Glutamatergic neuron (in vitro differentiated cells): Measurements from ENCODE around the gene C1orf216. TPM values are rescaled to one million over a fixed set of nuclear protein-coding genes. Genes with fewer than 3 reads are reported as not detected.
"Not testable (repeated sequence)": the region's sequence is repeated elsewhere in the genome, so short reads cannot be mapped to it uniquely, and the experiment has no call there.

ENCODE experiments used
- DNase-seq: peaks from one replicate; pipeline ENCODE4 v3.0.0; 2022
- H3K27ac Mint-ChIP-seq: one replicate; pipeline ENCODE4 v1.8.0; 2020; ENCODE audit warnings: mild to moderate bottlenecking, mixed read lengths, inconsistent platforms; ENCODE audit not compliant: unreplicated experiment
- H3K27me3 Mint-ChIP-seq: one replicate; pipeline ENCODE4 v1.8.0; 2020; ENCODE audit warnings: mild to moderate bottlenecking, moderate library complexity, mixed read lengths, inconsistent platforms; ENCODE audit not compliant: unreplicated experiment
- H3K36me3 Mint-ChIP-seq: one replicate; pipeline ENCODE4 v1.8.0; 2020; ENCODE audit warnings: mild to moderate bottlenecking, mixed read lengths, inconsistent platforms; ENCODE audit not compliant: unreplicated experiment
- H3K4me1 Mint-ChIP-seq: one replicate; pipeline ENCODE4 v1.8.0; 2020; ENCODE audit warnings: mild to moderate bottlenecking, low read depth, mixed read lengths, inconsistent platforms; ENCODE audit not compliant: unreplicated experiment
- H3K4me3 Mint-ChIP-seq: one replicate; pipeline ENCODE4 v1.8.0; 2020; ENCODE audit warnings: mild to moderate bottlenecking, mixed read lengths, inconsistent platforms; ENCODE audit not compliant: unreplicated experiment
- H3K9me3 Mint-ChIP-seq: one replicate; pipeline ENCODE4 v1.8.0; 2020; ENCODE audit warnings: mild to moderate bottlenecking, moderate library complexity, mixed read lengths, inconsistent platforms; ENCODE audit not compliant: unreplicated experiment
- CTCF ChIP-seq: fragments of 200-600 bp; sonication (generic); IDR thresholded peaks from one replicate; pipeline ENCODE4 v1.5.0; 2021; ENCODE audit not compliant: partially characterized antibody, unreplicated experiment
- total RNA-seq: library from RNA; stranded (reverse); fragmentation: NEBNext Ultra II Directional; extraction: Animal tissue kit (Norgen Biotek cat#: 25700); gene quantifications from one replicate; pipeline ENCODE4 v1.2.1, GENCODE V29; 2021; ENCODE audit not compliant: unreplicated experiment

Gene C1orf216
- total RNA-seq, 1 donor from 2014 or later, result 21.6 TPM

GRCh38 chr1:35707601-35708440 is 10.9 kb downstream of the C1orf216 start:
- H3K9me3 Mint-ChIP-seq, result peaks cover 12% of the 10 kb centered on the region
- TF ChIP-seq CTCF, result no peak
- peak; percentile 88 for DNase-seq
- peaks cover 14% of the 10 kb centered on the region for H3K4me1 Mint-ChIP-seq
- peak overlapping the region; percentile 86 for H3K4me3 Mint-ChIP-seq
- H3K27me3 Mint-ChIP-seq, result peaks cover 15% of the 10 kb centered on the region
- H3K27ac Mint-ChIP-seq, result peak overlapping the region; percentile 94
- H3K36me3 Mint-ChIP-seq, result no peaks in the 10 kb centered on the region

- H3K27ac Mint-ChIP-seq, result peak overlapping the region; percentile 83
- TF ChIP-seq CTCF, result no peak
- DNase-seq, result no peak
- H3K36me3 Mint-ChIP-seq, result no peaks in the 10 kb centered on the region
- H3K27me3 Mint-ChIP-seq, result peaks cover 15% of the 10 kb centered on the region
- peaks cover 12% of the 10 kb centered on the region for H3K9me3 Mint-ChIP-seq
- H3K4me1 Mint-ChIP-seq, result peaks cover 17% of the 10 kb centered on the region
- H3K4me3 Mint-ChIP-seq, result peak overlapping the region; percentile 86
Observed at GRCh38 chr1:35706846-35707600, 11.7 kb downstream of the C1orf216 start.

- DNase-seq, result no peak
- H3K27me3 Mint-ChIP-seq, result peaks cover 13% of the 10 kb centered on the region
Observed at GRCh38 chr1:35702508-35702907, 16.2 kb downstream of the C1orf216 start.

GRCh38 chr1:35699152-35699551 is 19.5 kb downstream of the C1orf216 start:
- not testable (repeated sequence) for H3K9me3 Mint-ChIP-seq, H3K27me3 Mint-ChIP-seq, H3K4me3 Mint-ChIP-seq, H3K27ac Mint-ChIP-seq, H3K4me1 Mint-ChIP-seq, H3K36me3 Mint-ChIP-seq, DNase-seq

More at GRCh38 chr1:35702508-35702907, 16.2 kb downstream of the C1orf216 start:
- Mint-ChIP-seq H3K36me3 (peaks cover 9% of the 10 kb centered on the region), H3K9me3 (peaks cover 14% of the 10 kb centered on the region), H3K4me1 (peaks cover 11% of the 10 kb centered on the region), H3K4me3 (no peak overlapping the region), H3K27ac (no peak overlapping the region)
- peak; percentile 37 for TF ChIP-seq CTCF

GRCh38 chr1:35692317-35692716 is 26.4 kb downstream of the C1orf216 start:
- H3K4me1 Mint-ChIP-seq, result no peaks in the 10 kb centered on the region
- no peaks in the 10 kb centered on the region for H3K27me3 Mint-ChIP-seq
- H3K27ac Mint-ChIP-seq, result no peak overlapping the region
- TF ChIP-seq CTCF, result no peak
- peaks cover 4% of the 10 kb centered on the region for H3K9me3 Mint-ChIP-seq
- H3K4me3 Mint-ChIP-seq, result no peak overlapping the region
- DNase-seq, result no peak
- H3K36me3 Mint-ChIP-seq, result no peaks in the 10 kb centered on the region
